Omental fat pad (tissue), 4 donors: ENCODE data around the gene IL36RN. TPM values are rescaled to one million over a fixed set of nuclear protein-coding genes. Genes with fewer than 3 reads are reported as not detected.

ENCODE experiments used
- small RNA-seq: library from RNA; depleted of rRNA; stranded (forward); fragments of <200 nt; gene quantifications from one replicate; pipeline ENCODE3, GENCODE V24; 2016
- total RNA-seq, 4 donors: library from RNA; depleted of rRNA; stranded (reverse); fragments of >200 nt; gene quantifications; one replicate each; pipeline ENCODE4 v1.1.0, GENCODE V29; 2016

IL36RN gene
- total RNA-seq, 4 donors from 2014 or later = not detected

Small RNA genes within 50 kb of the gene (small RNA-seq; reads per million reads assigned to genes)
- not detected for gene RNU6-1180P

Other genes starting within 250 kb of the IL36RN start
- gene IL1B, start 222.4 kb upstream of the IL36RN start, total RNA-seq = 10 to 100 TPM in 2 of 4 donors, 1 to 10 TPM in 2; 2.6 to 50.5 (median 7.3) TPM
- gene IL37, start 148.0 kb upstream of the IL36RN start, total RNA-seq = not detected
- gene IL36G, start 81.2 kb upstream of the IL36RN start, total RNA-seq = not detected
- gene IL36A, start 53.7 kb upstream of the IL36RN start, total RNA-seq = not detected
- gene IL36B, start 6.3 kb upstream of the IL36RN start, total RNA-seq = not detected
- gene IL1F10, start 8.8 kb downstream of the IL36RN start, total RNA-seq = not detected
- gene IL1RN, start 68.4 kb downstream of the IL36RN start, total RNA-seq = 100 to 1,000 TPM in 1 of 4 donors, 1 to 10 TPM in 3; 4.8 to 114 (median 7.1) TPM
- gene PSD4, start 114.8 kb downstream of the IL36RN start, total RNA-seq = 10 to 100 TPM in 3 of 4 donors, 1 to 10 TPM in 1; 6.3 to 27.6 (median 13.1) TPM
- 1 to 10 TPM; 2.8 to 9.4 (median 5.8) TPM for gene PAX8, start 219.7 kb downstream of the IL36RN start, total RNA-seq